IMR-90 (cell line): ENCODE measurements around the gene NPR3. TPM values are rescaled to one million over a fixed set of nuclear protein-coding genes. Genes with fewer than 3 reads are reported as not detected.

Experiments
- ATAC-seq: fragments of 200-7000 bp; cut with Tn5 transposase; 2 replicates; pipeline ENCODE4 v1.9.1; 2020; ENCODE audit warnings: low read depth, mild to moderate bottlenecking, moderate library complexity
- BruUV-seq: library from RNA; stranded (reverse); fragments of 400-500 nt; replicated peaks from 2 replicates; lab custom pipeline; 2021; lab: Mats Ljungman, UMichigan
- CTCF ChIA-PET: fragments of 300-600 bp; formaldehyde crosslinking; extraction: SDS; loops from one replicate; lab custom pipeline; 2021; ENCODE audit warnings: antibody characterized with exemption; lab: Yijun Ruan, JAX
- POLR2A ChIA-PET: fragments of 300-600 bp; sonication (Branson Sonifier 250); formaldehyde crosslinking; loops from one replicate; lab custom pipeline; 2022; ENCODE audit warnings: antibody characterized with exemption; ENCODE audit not compliant: unreplicated experiment; lab: Charles Lee
- DNase-seq: peaks from one replicate; pipeline ENCODE4 v3.0.0; 2013
- H2AFZ ChIP-seq: replicated peaks from 2 replicates; pipeline ENCODE3; 2013; ENCODE audit warnings: low read length, mild to moderate bottlenecking; ENCODE audit not compliant: poor library complexity
- H2AK5ac ChIP-seq: 2 replicates; pipeline ENCODE4 v1.6.1; 2013; ENCODE audit warnings: low read depth, low read length, inconsistent platforms
- H2AK9ac ChIP-seq: replicated peaks from 2 replicates; pipeline ENCODE3; 2013; ENCODE audit warnings: mild to moderate bottlenecking, low read depth, low read length, moderate library complexity; ENCODE audit not compliant: poor library complexity
- H2BK120ac ChIP-seq: 2 replicates; pipeline ENCODE4 v1.6.1; 2013; ENCODE audit warnings: low read depth, low read length, inconsistent platforms
- H2BK15ac ChIP-seq: 3 replicates; pipeline ENCODE4 v1.6.1; 2013; ENCODE audit warnings: low read depth, low read length, inconsistent platforms
- H2BK20ac ChIP-seq: 2 replicates; pipeline ENCODE4 v1.6.1; 2013; ENCODE audit warnings: low read depth, mild to moderate bottlenecking, inconsistent platforms, low read length, moderate library complexity
- H2BK5ac ChIP-seq: 2 replicates; pipeline ENCODE4 v1.6.1; 2013; ENCODE audit warnings: mild to moderate bottlenecking, low read depth, low read length, inconsistent platforms; ENCODE audit not compliant: poor library complexity, severe bottlenecking
- H3K14ac ChIP-seq: replicated peaks from 2 replicates; pipeline ENCODE4 v1.6.1; 2013; ENCODE audit warnings: low read depth, low read length, inconsistent platforms
- H3K18ac ChIP-seq: 2 replicates; pipeline ENCODE4 v1.6.1; 2013; ENCODE audit warnings: low read depth, low read length, control low read depth
- H3K23ac ChIP-seq: 2 replicates; pipeline ENCODE4 v1.6.1; 2013; ENCODE audit warnings: low read depth, low read length, inconsistent platforms
- H3K27ac ChIP-seq: 2 replicates; pipeline ENCODE4 v1.5.1; 2013; ENCODE audit warnings: mild to moderate bottlenecking, control low read depth, low read length; ENCODE audit not compliant: insufficient read depth
- H3K27me3 ChIP-seq: 2 replicates; pipeline ENCODE4 v1.6.1; 2013; ENCODE audit warnings: low read length; ENCODE audit not compliant: control insufficient read depth, insufficient read depth
- H3K36me3 ChIP-seq: 2 replicates; pipeline ENCODE4 v1.6.1; 2013; ENCODE audit warnings: low read length, mixed read lengths; ENCODE audit not compliant: control insufficient read depth, insufficient read depth
- H3K4ac ChIP-seq: 2 replicates; pipeline ENCODE4 v1.6.1; 2013; ENCODE audit warnings: low read depth, low read length, inconsistent platforms
- H3K4me1 ChIP-seq: 2 replicates; pipeline ENCODE4 v1.6.1; 2013; ENCODE audit warnings: low read length, mixed read lengths; ENCODE audit not compliant: control insufficient read depth, insufficient read depth
- H3K4me2 ChIP-seq: 2 replicates; pipeline ENCODE4 v1.6.1; 2013; ENCODE audit warnings: low read depth, mild to moderate bottlenecking, control low read depth, low read length, moderate library complexity
- H3K4me3 ChIP-seq: 2 replicates; pipeline ENCODE4 v1.5.1; 2013; ENCODE audit warnings: low read depth, mild to moderate bottlenecking, control low read depth, low read length, moderate library complexity; ENCODE audit not compliant: insufficient read depth
- H3K56ac ChIP-seq: 2 replicates; pipeline ENCODE4 v1.6.1; 2013; ENCODE audit warnings: low read length, inconsistent platforms; ENCODE audit not compliant: insufficient read depth; ENCODE audit errors: extremely low read depth
- H3K79me1 ChIP-seq, 2 experiments: 2 replicates each; pipeline ENCODE4 v1.6.1; 2013; ENCODE audit warnings: low read length in 2 of 2, inconsistent platforms in 1 of 2, low read depth in 1 of 2
- H3K9ac ChIP-seq: 2 replicates; pipeline ENCODE4 v1.6.1; 2013; ENCODE audit warnings: low read depth, low read length, control low read depth
- H3K9me1 ChIP-seq: 2 replicates; pipeline ENCODE4 v1.6.1; 2013; ENCODE audit warnings: low read length, inconsistent platforms; ENCODE audit not compliant: insufficient read depth
- H3K9me3 ChIP-seq: 2 replicates; pipeline ENCODE4 v1.6.1; 2013; ENCODE audit warnings: low read length; ENCODE audit not compliant: control insufficient read depth, insufficient read depth
- H4K20me1 ChIP-seq: 2 replicates; pipeline ENCODE4 v1.6.1; 2013; ENCODE audit warnings: low read length, inconsistent platforms; ENCODE audit not compliant: insufficient read depth
- H4K5ac ChIP-seq: 2 replicates; pipeline ENCODE4 v1.6.1; 2013; ENCODE audit warnings: mild to moderate bottlenecking, low read depth, low read length, control low read depth
- H4K8ac ChIP-seq, 2 experiments: 2 replicates each; pipeline ENCODE4 v1.6.1; 2013; ENCODE audit warnings: low read depth in 2 of 2, low read length in 2 of 2, control low read depth in 1 of 2, inconsistent platforms in 1 of 2
- H4K91ac ChIP-seq: 2 replicates; pipeline ENCODE4 v1.6.1; 2013; ENCODE audit warnings: low read depth, low read length, inconsistent platforms; ENCODE audit not compliant: insufficient read depth
- BHLHE40 ChIP-seq: fragments of 150-350 bp; IDR thresholded peaks from 2 replicates; pipeline ENCODE4 v1.6.1; 2016; ENCODE audit warnings: mild to moderate bottlenecking, low read depth, low read length
- CEBPB ChIP-seq: IDR thresholded peaks from 2 replicates; pipeline ENCODE4 v1.6.1; 2012; ENCODE audit warnings: low read depth, low read length, improper control_type of control experiment
- CHD1 ChIP-seq: IDR thresholded peaks from 2 replicates; pipeline ENCODE4 v1.6.1; 2012; ENCODE audit warnings: low read depth, low read length, improper control_type of control experiment
- FOS ChIP-seq: fragments of 150-350 bp; IDR thresholded peaks from 2 replicates; pipeline ENCODE4 v1.6.1; 2016; ENCODE audit warnings: low read depth, low read length
- MAFK ChIP-seq: IDR thresholded peaks from 2 replicates; pipeline ENCODE4 v1.6.1; 2012; ENCODE audit warnings: low read depth, low read length, improper control_type of control experiment
- MAZ ChIP-seq: IDR thresholded peaks from 2 replicates; pipeline ENCODE4 v1.6.1; 2012; ENCODE audit warnings: low read depth, mild to moderate bottlenecking, low read length, improper control_type of control experiment, moderate library complexity, borderline replicate concordance
- MXI1 ChIP-seq: IDR thresholded peaks from 2 replicates; pipeline ENCODE4 v1.6.1; 2012; ENCODE audit warnings: low read depth, mild to moderate bottlenecking, low read length, moderate library complexity, borderline replicate concordance
- NFE2L2 ChIP-seq: fragments of 150-350 bp; IDR thresholded peaks from 2 replicates; pipeline ENCODE4 v1.6.1; 2016; ENCODE audit warnings: low read depth, mild to moderate bottlenecking, low read length
- POLR2A ChIP-seq: IDR thresholded peaks from 2 replicates; pipeline ENCODE4 v1.6.1; 2012; ENCODE audit warnings: mild to moderate bottlenecking, low read depth, low read length
- RAD21 ChIP-seq: IDR thresholded peaks from 2 replicates; pipeline ENCODE4 v1.6.1; 2012; ENCODE audit warnings: low read length, improper control_type of control experiment
- RCOR1 ChIP-seq: IDR thresholded peaks from 2 replicates; pipeline ENCODE4 v1.6.1; 2012; ENCODE audit warnings: mild to moderate bottlenecking, low read length, improper control_type of control experiment; ENCODE audit not compliant: insufficient replicate concordance
- RFX5 ChIP-seq: IDR thresholded peaks from 2 replicates; pipeline ENCODE4 v1.8.0; 2012; ENCODE audit warnings: low read depth, mild to moderate bottlenecking, low read length, moderate library complexity
- SMC3 ChIP-seq: fragments of 150-350 bp; IDR thresholded peaks from 2 replicates; pipeline ENCODE4 v1.6.1; 2016; ENCODE audit warnings: low read depth, mild to moderate bottlenecking, antibody characterized with exemption, low read length, moderate library complexity
- dilution Hi-C: fragments of 300-500 bp; cut with HindIII; formaldehyde crosslinking; loops from one replicate; pipeline ENCODE4 v1.14.3; 2018; ENCODE audit warnings: low sequenced_read_pairs; ENCODE audit not compliant: unreplicated experiment
- in situ Hi-C: fragments of 300-500 bp; cut with MboI; formaldehyde crosslinking; loops from 3 replicates; pipeline ENCODE4 v1.14.3; 2019; ENCODE audit warnings: low sequenced_read_pairs, inconsistent platforms, mixed read lengths
- intact Hi-C: fragments of 100-400 bp; cut with micrococcal nuclease; formaldehyde crosslinking; loops from 2 replicates; pipeline ENCODE4 v1.10.0; 2022
- polyA plus RNA-seq, 3 experiments: library from polyadenylated mRNA; depleted of rRNA; stranded (reverse); fragments of >200 nt; gene quantifications; 2 replicates each; pipeline ENCODE4 v1.2.3, GENCODE V29; 2012; ENCODE audit warnings: low replicate concordance in 1 of 3
- total RNA-seq: library from RNA; depleted of rRNA; stranded (reverse); fragments of >200 nt; gene quantifications from 2 replicates; pipeline ENCODE4 v1.2.3, GENCODE V29; 2012
- TF ChIP-seq, protein P1 (sequence below): fragments of 150-350 bp; IDR thresholded peaks from 2 replicates; pipeline ENCODE4 v1.6.1; 2016; ENCODE audit warnings: low read depth, mild to moderate bottlenecking, low read length, moderate library complexity, borderline replicate concordance
- TF ChIP-seq, protein P2 (sequence below): fragments of 150-350 bp; IDR thresholded peaks from 2 replicates; pipeline ENCODE4 v1.6.1; 2017; ENCODE audit warnings: mild to moderate bottlenecking, antibody characterized with exemption, low read length, low read depth
- TF ChIP-seq, protein P3 (sequence below): conservative IDR thresholded peaks from 2 replicates; pipeline ENCODE4 v1.5.1; 2012; ENCODE audit warnings: mild to moderate bottlenecking, low read depth, low read length, improper control_type of control experiment

Gene NPR3
- total and polyA plus RNA-seq, 2 of the 4 experiments (the other 2 are of a cell fraction) = 24.6 to 88.2 TPM

DNA sequence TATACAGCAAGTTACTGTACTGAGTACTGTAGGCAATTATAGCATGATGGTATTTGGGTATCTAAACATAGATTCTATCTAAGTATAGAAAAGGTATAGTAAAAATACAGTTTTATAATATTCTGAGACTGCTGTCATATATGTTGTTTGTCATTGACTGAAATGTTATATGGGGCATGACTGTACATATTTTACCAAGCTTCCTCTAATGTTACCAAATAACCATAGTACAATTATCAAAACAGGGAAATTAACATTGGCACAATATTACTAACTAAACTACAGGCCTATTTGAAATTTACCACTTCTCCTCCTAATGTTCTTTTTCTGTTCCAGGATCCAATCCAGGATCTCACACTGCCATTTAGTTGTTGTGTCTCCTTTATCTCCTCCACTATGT, 18.5 kb downstream of the NPR3 start:
- POLR2A ChIA-PET = interaction anchor here (0.6 kb wide), 1 partner anchor 418 kb away, joined by 3 read pairs; no protein-coding TSS in a partner anchor
- in situ Hi-C loops = no loop called here
- CTCF ChIA-PET = no interaction called here
- Histone ChIP-seq H3K27me3 (no peaks in the 10 kb centered on the region), H2AFZ (no peak overlapping the region), H2BK20ac (no peak overlapping the region), H3K4me3 (no peak overlapping the region), H3K9ac (no peak overlapping the region), H3K4me2 (no peak overlapping the region), H2AK9ac (no peak overlapping the region), H2BK15ac (no peak overlapping the region), H2BK120ac (no peak overlapping the region), H3K9me1 (no peaks in the 10 kb centered on the region), H3K9me3 (no peaks in the 10 kb centered on the region), H3K56ac (no peak overlapping the region), H3K18ac (no peak overlapping the region), H3K4ac (no peak overlapping the region), H3K4me1 (0 out of 2 replicates have a peak, but pooled peaks cover 2% of the 10 kb centered on the region), H3K23ac (no peak overlapping the region), H4K20me1 (no peaks in the 10 kb centered on the region), H4K5ac (no peak overlapping the region), H2AK5ac (no peak overlapping the region), H4K91ac (no peak overlapping the region), H4K8ac (no peak overlapping the region), H3K14ac (no peak overlapping the region), H3K36me3 (peaks cover 17% of the 10 kb centered on the region), H3K27ac (no peak overlapping the region), H2BK5ac (no peak overlapping the region), H3K79me1 (peaks cover 0 to 13% of the 10 kb centered on the region in 2 experiments; a peak in 2 of 4 replicates)
- intact Hi-C loops = no loop called here
- DNase-seq (no peak), ATAC-seq (no peak)
- dilution Hi-C loops = no loop called here
- no peak for TF ChIP-seq CEBPB
- TF ChIP-seq MAZ = no peak
- TF ChIP-seq, protein P1, sequence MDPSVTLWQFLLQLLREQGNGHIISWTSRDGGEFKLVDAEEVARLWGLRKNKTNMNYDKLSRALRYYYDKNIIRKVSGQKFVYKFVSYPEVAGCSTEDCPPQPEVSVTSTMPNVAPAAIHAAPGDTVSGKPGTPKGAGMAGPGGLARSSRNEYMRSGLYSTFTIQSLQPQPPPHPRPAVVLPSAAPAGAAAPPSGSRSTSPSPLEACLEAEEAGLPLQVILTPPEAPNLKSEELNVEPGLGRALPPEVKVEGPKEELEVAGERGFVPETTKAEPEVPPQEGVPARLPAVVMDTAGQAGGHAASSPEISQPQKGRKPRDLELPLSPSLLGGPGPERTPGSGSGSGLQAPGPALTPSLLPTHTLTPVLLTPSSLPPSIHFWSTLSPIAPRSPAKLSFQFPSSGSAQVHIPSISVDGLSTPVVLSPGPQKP = no peak
- TF ChIP-seq NFE2L2 = no peak
- TF ChIP-seq, protein P2, sequence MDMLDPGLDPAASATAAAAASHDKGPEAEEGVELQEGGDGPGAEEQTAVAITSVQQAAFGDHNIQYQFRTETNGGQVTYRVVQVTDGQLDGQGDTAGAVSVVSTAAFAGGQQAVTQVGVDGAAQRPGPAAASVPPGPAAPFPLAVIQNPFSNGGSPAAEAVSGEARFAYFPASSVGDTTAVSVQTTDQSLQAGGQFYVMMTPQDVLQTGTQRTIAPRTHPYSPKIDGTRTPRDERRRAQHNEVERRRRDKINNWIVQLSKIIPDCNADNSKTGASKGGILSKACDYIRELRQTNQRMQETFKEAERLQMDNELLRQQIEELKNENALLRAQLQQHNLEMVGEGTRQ = no peak
- TF ChIP-seq RFX5 = no peak
- no peak for TF ChIP-seq MAFK
- no peak for TF ChIP-seq RCOR1
- TF ChIP-seq, protein P3, sequence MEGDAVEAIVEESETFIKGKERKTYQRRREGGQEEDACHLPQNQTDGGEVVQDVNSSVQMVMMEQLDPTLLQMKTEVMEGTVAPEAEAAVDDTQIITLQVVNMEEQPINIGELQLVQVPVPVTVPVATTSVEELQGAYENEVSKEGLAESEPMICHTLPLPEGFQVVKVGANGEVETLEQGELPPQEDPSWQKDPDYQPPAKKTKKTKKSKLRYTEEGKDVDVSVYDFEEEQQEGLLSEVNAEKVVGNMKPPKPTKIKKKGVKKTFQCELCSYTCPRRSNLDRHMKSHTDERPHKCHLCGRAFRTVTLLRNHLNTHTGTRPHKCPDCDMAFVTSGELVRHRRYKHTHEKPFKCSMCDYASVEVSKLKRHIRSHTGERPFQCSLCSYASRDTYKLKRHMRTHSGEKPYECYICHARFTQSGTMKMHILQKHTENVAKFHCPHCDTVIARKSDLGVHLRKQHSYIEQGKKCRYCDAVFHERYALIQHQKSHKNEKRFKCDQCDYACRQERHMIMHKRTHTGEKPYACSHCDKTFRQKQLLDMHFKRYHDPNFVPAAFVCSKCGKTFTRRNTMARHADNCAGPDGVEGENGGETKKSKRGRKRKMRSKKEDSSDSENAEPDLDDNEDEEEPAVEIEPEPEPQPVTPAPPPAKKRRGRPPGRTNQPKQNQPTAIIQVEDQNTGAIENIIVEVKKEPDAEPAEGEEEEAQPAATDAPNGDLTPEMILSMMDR = no peak
- TF ChIP-seq SMC3 = no peak
- no peak for TF ChIP-seq POLR2A
- TF ChIP-seq MXI1 = no peak
- no peak for TF ChIP-seq CHD1
- TF ChIP-seq RAD21 = no peak
- no peak for TF ChIP-seq BHLHE40
- TF ChIP-seq FOS = no peak
- BruUV-seq = no TSS peak
